NK-92 treated with Interleukin-12 subunit alpha and Interleukin-12 subunit beta, amount 100 ng/mL, for 24 hours (cell line): Measurements from ENCODE around the gene WASL.
"Not testable (repeated sequence)": the region's sequence is repeated elsewhere in the genome, so short reads cannot be mapped to it uniquely, and the experiment has no call there.

Experiments used
- DNase-seq: peaks from one replicate; lab custom pipeline; 2025; lab: John Stamatoyannopoulos, UW

The WASL gene

GRCh38 chr7:123768493-123768892 lies 19.7 kb upstream of the WASL start:
- DNase-seq = no peak

- DNase-seq = no peak
Measured at GRCh38 chr7:123763191-123763661, 14.4 kb upstream of the WASL start.

- DNase-seq = no peak
Measured at GRCh38 chr7:123761729-123762128, 12.9 kb upstream of the WASL start.

- DNase-seq = no peak
Measured at GRCh38 chr7:123757095-123757494, 8.3 kb upstream of the WASL start.

- DNase-seq = no peak
Measured at GRCh38 chr7:123755338-123755737, 6.5 kb upstream of the WASL start.

GRCh38 chr7:123754271-123754871 lies 5.6 kb upstream of the WASL start:
- no peak for DNase-seq

- DNase-seq = no peak
Measured at GRCh38 chr7:123752534-123752933, 3.7 kb upstream of the WASL start.

- no peak for DNase-seq
Measured at GRCh38 chr7:123751821-123752220, 3.0 kb upstream of the WASL start.

- no peak for DNase-seq
Measured at GRCh38 chr7:123750389-123751230, 1.8 kb upstream of the WASL start.

- DNase-seq = peak; percentile 29
Measured at GRCh38 chr7:123749537-123749857, 694 bp upstream of the WASL start.

- DNase-seq = peak; percentile 41
Measured at GRCh38 chr7:123748171-123748733, 551 bp downstream of the WASL start.

- DNase-seq = peak; percentile 7
Measured at GRCh38 chr7:123747620-123748141, 1.1 kb downstream of the WASL start.

GRCh38 chr7:123746931-123747488 lies 1.8 kb downstream of the WASL start:
- no peak for DNase-seq

GRCh38 chr7:123746055-123746454 lies 2.7 kb downstream of the WASL start:
- no peak for DNase-seq

- no peak for DNase-seq
Measured at GRCh38 chr7:123745437-123745836, 3.4 kb downstream of the WASL start.

- no peak for DNase-seq
Measured at GRCh38 chr7:123744416-123744815, 4.4 kb downstream of the WASL start.

GRCh38 chr7:123741940-123742339 lies 6.9 kb downstream of the WASL start:
- no peak for DNase-seq

GRCh38 chr7:123738808-123739207 lies 10.0 kb downstream of the WASL start:
- no peak for DNase-seq

GRCh38 chr7:123738356-123738755 lies 10.4 kb downstream of the WASL start:
- no peak for DNase-seq

- DNase-seq = not testable (repeated sequence)
Measured at GRCh38 chr7:123737168-123737674, 11.6 kb downstream of the WASL start.

- no peak for DNase-seq
Measured at GRCh38 chr7:123735539-123735938, 13.3 kb downstream of the WASL start.

GRCh38 chr7:123734498-123734897 lies 14.3 kb downstream of the WASL start:
- no peak for DNase-seq
